GM19467 (cell line): ENCODE measurements around the gene ZSCAN21.

Source experiments
- ATAC-seq: cut with Tn5 transposase; IDR thresholded peaks from one replicate; pipeline ENCODE4 v1.9.1; 2021; ENCODE audit warnings: mild to moderate bottlenecking, moderate library complexity; ENCODE audit not compliant: unreplicated experiment

The ZSCAN21 gene

GRCh38 chr7:100072462-100072861 is 22.9 kb downstream of the ZSCAN21 start:
- no peak for ATAC-seq

GRCh38 chr7:100074841-100075240 is 25.3 kb downstream of the ZSCAN21 start:
- no peak for ATAC-seq

GRCh38 chr7:100075418-100075817 is 25.8 kb downstream of the ZSCAN21 start:
- ATAC-seq, result no peak

GRCh38 chr7:100077205-100077604 is 27.6 kb downstream of the ZSCAN21 start:
- ATAC-seq, result no peak

- no peak for ATAC-seq
Measured at GRCh38 chr7:100079024-100079560, 29.5 kb downstream of the ZSCAN21 start.

GRCh38 chr7:100080907-100081534 is 31.4 kb downstream of the ZSCAN21 start:
- peak; percentile 16 for ATAC-seq

GRCh38 chr7:100081535-100082102 is 32.0 kb downstream of the ZSCAN21 start, which contains the start of gene ZNF3:
Gene ZNF3 (minus strand): TSS chr7:100081723. CDS start chr7:100077357, 4,366 bp downstream.
- ATAC-seq, result peak; percentile 67

GRCh38 chr7:100082978-100083377 is 33.4 kb downstream of the ZSCAN21 start:
- ATAC-seq, result no peak

- no peak for ATAC-seq
Measured at GRCh38 chr7:100085515-100085914, 35.9 kb downstream of the ZSCAN21 start.

- ATAC-seq, result no peak
Measured at GRCh38 chr7:100087055-100087750, 37.6 kb downstream of the ZSCAN21 start.

- no peak for ATAC-seq
Measured at GRCh38 chr7:100088095-100088620, 38.6 kb downstream of the ZSCAN21 start.

- ATAC-seq, result no peak
Measured at GRCh38 chr7:100088621-100089457, 39.3 kb downstream of the ZSCAN21 start, which contains the start of gene COPS6. Gene COPS6 (plus strand): TSS chr7:100088969. CDS start chr7:100088991, 22 bp downstream.

GRCh38 chr7:100089458-100090196 is 40.1 kb downstream of the ZSCAN21 start:
- ATAC-seq, result no peak

GRCh38 chr7:100090527-100091410 is 41.2 kb downstream of the ZSCAN21 start:
- no peak for ATAC-seq

GRCh38 chr7:100091411-100092181 is 42.0 kb downstream of the ZSCAN21 start:
- no peak for ATAC-seq

- ATAC-seq, result no peak
Measured at GRCh38 chr7:100093054-100093453, 43.5 kb downstream of the ZSCAN21 start.

- no peak for ATAC-seq
Measured at GRCh38 chr7:100093498-100093897, 43.9 kb downstream of the ZSCAN21 start.

GRCh38 chr7:100093925-100094486 is 44.4 kb downstream of the ZSCAN21 start:
- no peak for ATAC-seq
